ENCODE measurements around the gene CRY2. TPM values are rescaled to one million over a fixed set of nuclear protein-coding genes. Genes with fewer than 3 reads are reported as not detected.

Gene CRY2
- total and polyA plus RNA-seq, 2 of the 13 experiments (the other 11 are each of a cell fraction or from before 2014, with no cell fraction given): 10.1 to 12.2 TPM

DNA sequence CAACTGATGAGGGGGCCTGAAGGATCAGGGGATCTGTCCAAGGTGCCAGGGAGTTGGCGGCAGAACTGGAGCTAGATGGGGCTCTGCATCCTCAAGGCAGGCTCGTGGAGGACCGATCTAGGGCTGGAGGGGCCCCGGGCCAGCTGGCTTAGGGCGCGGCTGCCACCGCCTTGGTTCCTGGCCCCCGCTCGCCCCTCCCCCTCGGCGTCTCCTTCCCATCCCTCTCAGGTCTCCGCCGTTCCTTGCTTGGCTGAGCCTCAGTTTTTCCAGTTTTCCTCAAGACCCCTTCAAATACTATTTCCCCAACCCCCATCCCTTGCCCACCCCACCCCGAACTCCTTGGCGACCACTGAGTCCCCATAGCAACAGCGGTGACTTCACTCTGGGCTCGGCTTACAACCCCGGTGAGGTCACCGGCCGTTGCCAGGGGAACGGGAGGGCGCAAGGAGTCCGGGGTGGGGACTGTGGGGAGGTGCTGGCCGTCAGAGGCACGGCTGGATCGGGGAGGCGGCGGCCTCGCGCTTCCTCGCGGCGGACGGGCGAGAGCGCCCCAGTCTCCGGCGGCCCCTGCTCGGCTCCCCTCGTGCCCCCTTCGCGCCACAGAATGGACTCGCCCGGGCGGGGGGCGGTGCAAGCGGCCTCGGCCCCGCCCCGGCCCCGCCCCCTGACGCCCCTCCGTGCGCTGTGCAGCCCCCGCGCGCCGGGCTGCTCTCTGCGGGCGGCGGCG lies 52.3 kb downstream of the CRY2 start (continued):
- no peak for TF ChIP-seq HOXA3 (CRISPR knock-in tag; IDR thresholded peaks at IDR 0.05)
- TF ChIP-seq TFE3 (CRISPR knock-in tag; IDR thresholded peaks at IDR 0.05): no peak
- TF ChIP-seq LBX2 (CRISPR knock-in tag; IDR thresholded peaks at IDR 0.05; ENCODE audit: borderline replicate concordance): no peak
- TF ChIP-seq, protein P1, sequence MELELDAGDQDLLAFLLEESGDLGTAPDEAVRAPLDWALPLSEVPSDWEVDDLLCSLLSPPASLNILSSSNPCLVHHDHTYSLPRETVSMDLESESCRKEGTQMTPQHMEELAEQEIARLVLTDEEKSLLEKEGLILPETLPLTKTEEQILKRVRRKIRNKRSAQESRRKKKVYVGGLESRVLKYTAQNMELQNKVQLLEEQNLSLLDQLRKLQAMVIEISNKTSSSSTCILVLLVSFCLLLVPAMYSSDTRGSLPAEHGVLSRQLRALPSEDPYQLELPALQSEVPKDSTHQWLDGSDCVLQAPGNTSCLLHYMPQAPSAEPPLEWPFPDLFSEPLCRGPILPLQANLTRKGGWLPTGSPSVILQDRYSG (CRISPR knock-in tag; IDR thresholded peaks at IDR 0.05): no peak
- TF ChIP-seq, protein P2, sequence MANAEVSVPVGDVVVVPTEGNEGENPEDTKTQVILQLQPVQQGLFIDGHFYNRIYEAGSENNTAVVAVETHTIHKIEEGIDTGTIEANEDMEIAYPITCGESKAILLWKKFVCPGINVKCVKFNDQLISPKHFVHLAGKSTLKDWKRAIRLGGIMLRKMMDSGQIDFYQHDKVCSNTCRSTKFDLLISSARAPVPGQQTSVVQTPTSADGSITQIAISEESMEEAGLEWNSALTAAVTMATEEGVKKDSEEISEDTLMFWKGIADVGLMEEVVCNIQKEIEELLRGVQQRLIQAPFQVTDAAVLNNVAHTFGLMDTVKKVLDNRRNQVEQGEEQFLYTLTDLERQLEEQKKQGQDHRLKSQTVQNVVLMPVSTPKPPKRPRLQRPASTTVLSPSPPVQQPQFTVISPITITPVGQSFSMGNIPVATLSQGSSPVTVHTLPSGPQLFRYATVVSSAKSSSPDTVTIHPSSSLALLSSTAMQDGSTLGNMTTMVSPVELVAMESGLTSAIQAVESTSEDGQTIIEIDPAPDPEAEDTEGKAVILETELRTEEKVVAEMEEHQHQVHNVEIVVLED (CRISPR knock-in tag; IDR thresholded peaks at IDR 0.05; ENCODE audit: borderline replicate concordance): no peak
- TF ChIP-seq, protein P3, sequence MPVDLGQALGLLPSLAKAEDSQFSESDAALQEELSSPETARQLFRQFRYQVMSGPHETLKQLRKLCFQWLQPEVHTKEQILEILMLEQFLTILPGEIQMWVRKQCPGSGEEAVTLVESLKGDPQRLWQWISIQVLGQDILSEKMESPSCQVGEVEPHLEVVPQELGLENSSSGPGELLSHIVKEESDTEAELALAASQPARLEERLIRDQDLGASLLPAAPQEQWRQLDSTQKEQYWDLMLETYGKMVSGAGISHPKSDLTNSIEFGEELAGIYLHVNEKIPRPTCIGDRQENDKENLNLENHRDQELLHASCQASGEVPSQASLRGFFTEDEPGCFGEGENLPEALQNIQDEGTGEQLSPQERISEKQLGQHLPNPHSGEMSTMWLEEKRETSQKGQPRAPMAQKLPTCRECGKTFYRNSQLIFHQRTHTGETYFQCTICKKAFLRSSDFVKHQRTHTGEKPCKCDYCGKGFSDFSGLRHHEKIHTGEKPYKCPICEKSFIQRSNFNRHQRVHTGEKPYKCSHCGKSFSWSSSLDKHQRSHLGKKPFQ (CRISPR knock-in tag; IDR thresholded peaks at IDR 0.05; ENCODE audit: insufficient replicate concordance): no peak
- TF ChIP-seq IRX3 (CRISPR knock-in tag; IDR thresholded peaks at IDR 0.05; ENCODE audit: borderline replicate concordance, low read depth): no peak
- no peak for TF ChIP-seq PTBP1 (IDR thresholded peaks at IDR 0.05; ENCODE audit: low read depth, low read length, poor library complexity, severe bottlenecking)
- TF ChIP-seq, protein P4, sequence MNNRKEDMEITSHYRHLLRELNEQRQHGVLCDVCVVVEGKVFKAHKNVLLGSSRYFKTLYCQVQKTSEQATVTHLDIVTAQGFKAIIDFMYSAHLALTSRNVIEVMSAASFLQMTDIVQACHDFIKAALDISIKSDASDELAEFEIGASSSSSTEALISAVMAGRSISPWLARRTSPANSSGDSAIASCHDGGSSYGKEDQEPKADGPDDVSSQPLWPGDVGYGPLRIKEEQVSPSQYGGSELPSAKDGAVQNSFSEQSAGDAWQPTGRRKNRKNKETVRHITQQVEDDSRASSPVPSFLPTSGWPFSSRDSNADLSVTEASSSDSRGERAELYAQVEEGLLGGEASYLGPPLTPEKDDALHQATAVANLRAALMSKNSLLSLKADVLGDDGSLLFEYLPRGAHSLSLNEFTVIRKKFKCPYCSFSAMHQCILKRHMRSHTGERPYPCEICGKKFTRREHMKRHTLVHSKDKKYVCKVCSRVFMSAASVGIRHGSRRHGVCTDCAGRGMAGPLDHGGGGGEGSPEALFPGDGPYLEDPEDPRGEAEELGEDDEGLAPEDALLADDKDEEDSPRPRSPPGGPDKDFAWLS (CRISPR knock-in tag; IDR thresholded peaks at IDR 0.05; ENCODE audit: borderline replicate concordance): no peak
- TF ChIP-seq SRSF9 (IDR thresholded peaks at IDR 0.05; ENCODE audit: borderline replicate concordance, insufficient read depth, low read depth, low read length, poor library complexity, severe bottlenecking): no peak
- no peak for TF ChIP-seq ZBTB1 (CRISPR knock-in tag; IDR thresholded peaks at IDR 0.05; ENCODE audit: borderline replicate concordance)
- peak; percentile 74 for TF ChIP-seq HBP1 (CRISPR knock-in tag; IDR thresholded peaks at IDR 0.05; ENCODE audit: low read depth)
- TF ChIP-seq ARNT2 (CRISPR knock-in tag; IDR thresholded peaks at IDR 0.05; ENCODE audit: low read depth): 0 out of 2 replicates have a peak, but pooled peaks have one; percentile 36
- TF ChIP-seq POLR2G (IDR thresholded peaks at IDR 0.05; ENCODE audit: low read depth, low read length): no peak
- TF ChIP-seq NCOA1 (CRISPR knock-in tag; IDR thresholded peaks at IDR 0.05): no peak
- TF ChIP-seq ZNF616 (CRISPR knock-in tag; IDR thresholded peaks at IDR 0.05; ENCODE audit: low read depth): no peak

All from HepG2 (cell line).